Uterus (tissue), 4 donors: ENCODE results near the gene DEFB110. TPM values are rescaled to one million over a fixed set of nuclear protein-coding genes. Genes with fewer than 3 reads are reported as not detected.

Experiments used
- total RNA-seq, 4 donors: library from RNA; depleted of rRNA in 3 of 4; stranded (reverse); fragments of >200 nt in 3 of 4; gene quantifications; one replicate each; pipeline versions ENCODE4 v1.1.0 to v1.2.4, GENCODE V29; 2014 to 2023
- donor health status: DM: yes; HTN: yes; CAD: no.

The DEFB110 gene
- total RNA-seq, 4 donors from 2014 or later: not detected

Other genes with a start within 250 kb of the DEFB110 start
- under 1 TPM in 1 of 4 donors, not detected in 3; 0.14 TPM for gene PGK2, start 234.7 kb downstream of the DEFB110 start, total RNA-seq
- gene CRISP1, start 155.5 kb downstream of the DEFB110 start, total RNA-seq: not detected
- not detected for gene DEFB114, start 57.8 kb downstream of the DEFB110 start, total RNA-seq
- not detected for gene DEFB113, start 52.4 kb downstream of the DEFB110 start, total RNA-seq
- gene DEFB112, start 27.9 kb upstream of the DEFB110 start, total RNA-seq: not detected